HEK293 (cell line): ENCODE results near the gene ZNF175.

Experiments used
- CTCF ChIA-PET: fragments of 350-600 bp; formaldehyde crosslinking; extraction: SDS; loops from one replicate; lab custom pipeline; 2021; ENCODE audit warnings: antibody characterized with exemption; lab: Yijun Ruan, JAX
- POLR2A ChIA-PET: fragments of 300-600 bp; formaldehyde crosslinking; extraction: SDS; loops from one replicate; lab custom pipeline; 2020; ENCODE audit warnings: antibody characterized with exemption, inconsistent platforms; lab: Yijun Ruan, JAX
- H3K27ac ChIP-seq: fragments of 200-500 bp; sonication (Bioruptor generic); 2 replicates; pipeline ENCODE4 v1.5.1; 2014; ENCODE audit warnings: low read depth, low read length, control low read depth, inconsistent platforms; ENCODE audit errors: extremely low read depth
- H3K36me3 ChIP-seq, 2 experiments: fragments of 200-500 bp in 1 of 2; sonication (Bioruptor generic) in 1 of 2; 1 replicate in 1 of 2; 2 replicates in 1 of 2; pipeline ENCODE4 v1.5.1; 2014 to 2017; ENCODE audit warnings: inconsistent platforms in 2 of 2, low read length in 2 of 2; ENCODE audit not compliant: control insufficient read depth in 2 of 2, insufficient read depth in 1 of 2
- H3K4me1 ChIP-seq: fragments of 200-500 bp; sonication (Bioruptor generic); 2 replicates; pipeline ENCODE4 v1.5.1; 2014; ENCODE audit warnings: mild to moderate bottlenecking, low read length, inconsistent platforms; ENCODE audit not compliant: control insufficient read depth, insufficient read depth
- H3K4me3 ChIP-seq: 2 replicates; pipeline ENCODE4 v1.5.1; 2011; ENCODE audit warnings: low read depth, mild to moderate bottlenecking, control low read depth, low read length, moderate library complexity
- H3K9me3 ChIP-seq: fragments of 200-500 bp; sonication (Bioruptor generic); 2 replicates; pipeline ENCODE4 v1.5.1; 2014; ENCODE audit warnings: low read depth, low read length, inconsistent platforms; ENCODE audit not compliant: control insufficient read depth, insufficient read depth
- BCL11B ChIP-seq: fragments of 450-650 bp; formaldehyde crosslinking; IDR thresholded peaks from 2 replicates; pipeline ENCODE4 v1.5.1; 2016; ENCODE audit warnings: low read depth, missing biosample characterization, missing genetic modification characterization
- FEZF1 ChIP-seq: fragments of 450-650 bp; formaldehyde crosslinking; IDR thresholded peaks from 2 replicates; pipeline ENCODE4 v1.5.1; 2016; ENCODE audit warnings: missing biosample characterization, missing genetic modification characterization
- HOXD13 ChIP-seq: sonication (generic); formaldehyde crosslinking; IDR thresholded peaks from 2 replicates; pipeline ENCODE4 v1.8.0; 2022; ENCODE audit warnings: missing genetic modification reagents, borderline replicate concordance
- KLF16 ChIP-seq: fragments of 450-650 bp; formaldehyde crosslinking; IDR thresholded peaks from 2 replicates; pipeline ENCODE4 v1.5.1; 2017; ENCODE audit warnings: missing biosample characterization, missing genetic modification characterization
- MEIS1 ChIP-seq: sonication (generic); formaldehyde crosslinking; IDR thresholded peaks from 2 replicates; pipeline ENCODE4 v1.8.1; 2022; ENCODE audit warnings: missing genetic modification reagents, mild to moderate bottlenecking, borderline replicate concordance
- PRDM1 ChIP-seq: fragments of 450-650 bp; formaldehyde crosslinking; IDR thresholded peaks from 2 replicates; pipeline ENCODE4; 2016; ENCODE audit warnings: missing biosample characterization, missing genetic modification characterization
- PRDM10 ChIP-seq: fragments of 450-650 bp; formaldehyde crosslinking; IDR thresholded peaks from 2 replicates; pipeline ENCODE4 v1.5.1; 2016; ENCODE audit warnings: missing biosample characterization, missing genetic modification characterization
- SALL2 ChIP-seq: fragments of 450-650 bp; formaldehyde crosslinking; IDR thresholded peaks from 2 replicates; pipeline ENCODE4 v1.5.0; 2017; ENCODE audit warnings: missing biosample characterization, mild to moderate bottlenecking, missing genetic modification characterization, borderline replicate concordance
- YY1 ChIP-seq: fragments of 450-650 bp; formaldehyde crosslinking; IDR thresholded peaks from 2 replicates; pipeline ENCODE4 v1.5.1; 2018; ENCODE audit warnings: missing biosample characterization, missing genetic modification characterization
- YY2 ChIP-seq: fragments of 450-650 bp; formaldehyde crosslinking; IDR thresholded peaks from 2 replicates; pipeline ENCODE4 v1.5.1; 2016; ENCODE audit warnings: missing biosample characterization, missing genetic modification characterization
- ZBTB10 ChIP-seq: fragments of 450-650 bp; formaldehyde crosslinking; IDR thresholded peaks from 2 replicates; pipeline ENCODE4 v1.5.1; 2016; ENCODE audit warnings: missing biosample characterization, missing genetic modification characterization
- ZNF10 ChIP-seq: fragments of 450-650 bp; formaldehyde crosslinking; IDR thresholded peaks from 2 replicates; pipeline ENCODE4 v1.5.1; 2017; ENCODE audit warnings: missing biosample characterization, missing genetic modification characterization
- ZNF132 ChIP-seq: fragments of 450-650 bp; formaldehyde crosslinking; IDR thresholded peaks from 2 replicates; pipeline ENCODE4 v1.5.1; 2017; ENCODE audit warnings: missing biosample characterization, missing genetic modification characterization, borderline replicate concordance
- ZNF2 ChIP-seq: fragments of 450-650 bp; formaldehyde crosslinking; IDR thresholded peaks from 2 replicates; pipeline ENCODE4 v1.5.1; 2016; ENCODE audit warnings: missing biosample characterization, missing genetic modification characterization
- ZNF221 ChIP-seq: fragments of 450-650 bp; formaldehyde crosslinking; IDR thresholded peaks from 2 replicates; pipeline ENCODE4 v1.5.1; 2017; ENCODE audit warnings: missing biosample characterization, missing genetic modification characterization, borderline replicate concordance
- ZNF24 ChIP-seq: fragments of 450-650 bp; formaldehyde crosslinking; IDR thresholded peaks from 2 replicates; pipeline ENCODE4 v1.5.1; 2016; ENCODE audit warnings: missing biosample characterization, missing genetic modification characterization
- ZNF354C ChIP-seq: fragments of 450-650 bp; formaldehyde crosslinking; IDR thresholded peaks from 2 replicates; pipeline ENCODE4 v1.5.1; 2016; ENCODE audit warnings: missing biosample characterization, missing genetic modification characterization, low read depth, borderline replicate concordance
- ZNF366 ChIP-seq: fragments of 450-650 bp; formaldehyde crosslinking; conservative IDR thresholded peaks from 2 replicates; pipeline ENCODE4 v1.5.1; 2016; ENCODE audit warnings: missing biosample characterization, missing genetic modification characterization
- ZNF473 ChIP-seq: fragments of 450-650 bp; formaldehyde crosslinking; IDR thresholded peaks from 2 replicates; pipeline ENCODE4 v1.5.1; 2017; ENCODE audit warnings: missing biosample characterization, missing genetic modification characterization
- ZNF513 ChIP-seq: fragments of 450-650 bp; IDR thresholded peaks from 2 replicates; pipeline ENCODE4 v1.5.1; 2018; ENCODE audit warnings: missing biosample characterization, missing genetic modification characterization
- ZNF558 ChIP-seq: fragments of 450-650 bp; formaldehyde crosslinking; IDR thresholded peaks from 2 replicates; pipeline ENCODE4 v1.5.1; 2016; ENCODE audit warnings: missing biosample characterization, missing genetic modification characterization
- ZNF600 ChIP-seq: fragments of 450-650 bp; formaldehyde crosslinking; IDR thresholded peaks from 2 replicates; pipeline ENCODE4 v1.5.1; 2016; ENCODE audit warnings: missing biosample characterization, missing genetic modification characterization
- ZSCAN23 ChIP-seq: fragments of 450-650 bp; formaldehyde crosslinking; IDR thresholded peaks from 2 replicates; pipeline ENCODE4 v1.5.1; 2016; ENCODE audit warnings: missing biosample characterization, missing genetic modification characterization
- ZSCAN4 ChIP-seq: fragments of 450-650 bp; formaldehyde crosslinking; IDR thresholded peaks from 2 replicates; pipeline ENCODE4 v1.5.1; 2017; ENCODE audit warnings: missing biosample characterization, missing genetic modification characterization
- TF ChIP-seq, protein P1 (sequence below): fragments of 450-650 bp; formaldehyde crosslinking; IDR thresholded peaks from 2 replicates; pipeline ENCODE4 v1.5.1; 2016; ENCODE audit warnings: missing biosample characterization, missing genetic modification characterization
- TF ChIP-seq, protein P2 (sequence below): fragments of 450-650 bp; formaldehyde crosslinking; IDR thresholded peaks from 2 replicates; pipeline ENCODE4 v1.5.1; 2016; ENCODE audit warnings: missing biosample characterization, missing genetic modification characterization

Gene ZNF175

GRCh38 chr19:51570962-51571575 lies at the start of gene ZNF175:
Gene ZNF175 (plus strand): TSS chr19:51571283. CDS start chr19:51573330, 2,047 bp downstream.
- Histone ChIP-seq H3K36me3 (peaks cover 12 to 25% of the 10 kb centered on the region in 2 experiments; a peak in 2 of 3 replicates), H3K4me1 (no peaks in the 10 kb centered on the region), H3K4me3 (peak within 1 kb of the TSS; percentile 92), H3K9me3 (no peaks in the 10 kb centered on the region), H3K27ac (no peak within 1 kb of the TSS)
- ChIA-PET CTCF (interaction anchor here (0.6 to 1.8 kb wide), 2 partner anchors 56 to 173 kb away, joined by 3 to 4 read pairs; no protein-coding TSS in a partner anchor), POLR2A (interaction anchor here (0.7 to 1.2 kb wide), 9 partner anchors 24 to 314 kb away, joined by 3 to 42 read pairs (median 6); no protein-coding TSS in a partner anchor)
- TF ChIP-seq, protein P1, sequence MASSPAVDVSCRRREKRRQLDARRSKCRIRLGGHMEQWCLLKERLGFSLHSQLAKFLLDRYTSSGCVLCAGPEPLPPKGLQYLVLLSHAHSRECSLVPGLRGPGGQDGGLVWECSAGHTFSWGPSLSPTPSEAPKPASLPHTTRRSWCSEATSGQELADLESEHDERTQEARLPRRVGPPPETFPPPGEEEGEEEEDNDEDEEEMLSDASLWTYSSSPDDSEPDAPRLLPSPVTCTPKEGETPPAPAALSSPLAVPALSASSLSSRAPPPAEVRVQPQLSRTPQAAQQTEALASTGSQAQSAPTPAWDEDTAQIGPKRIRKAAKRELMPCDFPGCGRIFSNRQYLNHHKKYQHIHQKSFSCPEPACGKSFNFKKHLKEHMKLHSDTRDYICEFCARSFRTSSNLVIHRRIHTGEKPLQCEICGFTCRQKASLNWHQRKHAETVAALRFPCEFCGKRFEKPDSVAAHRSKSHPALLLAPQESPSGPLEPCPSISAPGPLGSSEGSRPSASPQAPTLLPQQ (tag by site-specific recombination): no peak
- no peak for TF ChIP-seq ZNF10
- TF ChIP-seq HOXD13 (CRISPR knock-in tag): no peak
- TF ChIP-seq ZSCAN4 (tag by site-specific recombination): no peak
- TF ChIP-seq ZNF221 (tag by site-specific recombination): no peak
- no peak for TF ChIP-seq BCL11B (tag by site-specific recombination)
- no peak for TF ChIP-seq ZNF132 (tag by site-specific recombination)
- TF ChIP-seq PRDM10 (tag by site-specific recombination): peak; percentile 81
- TF ChIP-seq ZNF513 (tag by site-specific recombination): no peak
- no peak for TF ChIP-seq ZNF473 (tag by site-specific recombination)
- TF ChIP-seq ZNF600 (tag by site-specific recombination): peak; percentile 46; the same call in 1 of the 2 replicates
- TF ChIP-seq YY2 (tag by site-specific recombination): peak; percentile 99
- TF ChIP-seq ZNF2 (tag by site-specific recombination): 0 out of 2 replicates have a peak, but pooled peaks have one; percentile 41
- TF ChIP-seq ZNF24: peak; percentile 60; the same call in 1 of the 2 replicates
- TF ChIP-seq MEIS1 (CRISPR knock-in tag): no peak
- TF ChIP-seq PRDM1 (tag by site-specific recombination): no peak
- TF ChIP-seq YY1 (tag by site-specific recombination): peak; percentile 99
- TF ChIP-seq, protein P2, sequence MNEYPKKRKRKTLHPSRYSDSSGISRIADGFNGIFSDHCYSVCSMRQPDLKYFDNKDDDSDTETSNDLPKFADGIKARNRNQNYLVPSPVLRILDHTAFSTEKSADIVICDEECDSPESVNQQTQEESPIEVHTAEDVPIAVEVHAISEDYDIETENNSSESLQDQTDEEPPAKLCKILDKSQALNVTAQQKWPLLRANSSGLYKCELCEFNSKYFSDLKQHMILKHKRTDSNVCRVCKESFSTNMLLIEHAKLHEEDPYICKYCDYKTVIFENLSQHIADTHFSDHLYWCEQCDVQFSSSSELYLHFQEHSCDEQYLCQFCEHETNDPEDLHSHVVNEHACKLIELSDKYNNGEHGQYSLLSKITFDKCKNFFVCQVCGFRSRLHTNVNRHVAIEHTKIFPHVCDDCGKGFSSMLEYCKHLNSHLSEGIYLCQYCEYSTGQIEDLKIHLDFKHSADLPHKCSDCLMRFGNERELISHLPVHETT (tag by site-specific recombination): no peak
- 0 out of 2 replicates have a peak, but pooled peaks have one; percentile 35 for TF ChIP-seq KLF16
- TF ChIP-seq ZNF558 (tag by site-specific recombination): no peak
- TF ChIP-seq ZNF354C (tag by site-specific recombination): no peak
- 0 out of 2 replicates have a peak, but pooled peaks have one; percentile 22 for TF ChIP-seq ZBTB10 (tag by site-specific recombination)
- TF ChIP-seq FEZF1 (tag by site-specific recombination): 0 out of 2 replicates have a peak, but pooled peaks have one; percentile 18
- no peak for TF ChIP-seq SALL2 (tag by site-specific recombination)
- TF ChIP-seq ZNF366: no peak
- TF ChIP-seq ZSCAN23 (tag by site-specific recombination): no peak
